Measurements from ENCODE around the gene CDYL. TPM values are rescaled to one million over a fixed set of nuclear protein-coding genes. Genes with fewer than 3 reads are reported as not detected.

The CDYL gene, protein sequence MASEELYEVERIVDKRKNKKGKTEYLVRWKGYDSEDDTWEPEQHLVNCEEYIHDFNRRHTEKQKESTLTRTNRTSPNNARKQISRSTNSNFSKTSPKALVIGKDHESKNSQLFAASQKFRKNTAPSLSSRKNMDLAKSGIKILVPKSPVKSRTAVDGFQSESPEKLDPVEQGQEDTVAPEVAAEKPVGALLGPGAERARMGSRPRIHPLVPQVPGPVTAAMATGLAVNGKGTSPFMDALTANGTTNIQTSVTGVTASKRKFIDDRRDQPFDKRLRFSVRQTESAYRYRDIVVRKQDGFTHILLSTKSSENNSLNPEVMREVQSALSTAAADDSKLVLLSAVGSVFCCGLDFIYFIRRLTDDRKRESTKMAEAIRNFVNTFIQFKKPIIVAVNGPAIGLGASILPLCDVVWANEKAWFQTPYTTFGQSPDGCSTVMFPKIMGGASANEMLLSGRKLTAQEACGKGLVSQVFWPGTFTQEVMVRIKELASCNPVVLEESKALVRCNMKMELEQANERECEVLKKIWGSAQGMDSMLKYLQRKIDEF
- polyA plus RNA-seq (2012; ENCODE audit: insufficient read depth, insufficient read length) = 22.2 TPM

DNA sequence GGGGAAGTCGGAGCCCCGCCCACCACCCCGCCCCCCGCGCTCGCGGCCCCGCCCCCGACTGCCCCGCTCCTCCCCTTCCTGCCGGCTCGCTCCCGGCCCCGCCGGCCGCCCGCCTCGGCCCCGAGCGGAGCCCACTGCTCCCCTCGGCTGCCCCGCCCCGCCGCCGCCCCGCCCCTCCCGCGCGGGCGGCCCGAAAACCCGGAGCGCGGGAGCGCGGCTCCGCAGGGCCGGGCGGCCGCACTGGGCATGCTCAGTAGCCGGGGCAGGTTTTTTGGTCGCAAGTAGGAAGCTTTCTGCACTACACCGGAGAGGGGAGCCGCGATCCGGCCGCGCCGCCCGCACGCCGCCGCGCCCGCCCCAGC, at the start of gene CDYL:
TSS of gene CDYL (plus strand) at position 274 of the 362 bp plus-strand sequence. CDS start 380 bp downstream, outside the sequence.
- peak within 1 kb of the TSS; percentile 71 for H3K4me3 ChIP-seq (ENCODE audit: low read length)
- DNase-seq (ENCODE audit: low read depth, low spot score) = peak; percentile 82

GRCh38 chr6:4726645-4727044, 49.6 kb upstream of the CDYL start:
- no peak overlapping the region for H3K4me3 ChIP-seq (ENCODE audit: low read length)
- DNase-seq (ENCODE audit: low read depth, low spot score) = no peak

DNA sequence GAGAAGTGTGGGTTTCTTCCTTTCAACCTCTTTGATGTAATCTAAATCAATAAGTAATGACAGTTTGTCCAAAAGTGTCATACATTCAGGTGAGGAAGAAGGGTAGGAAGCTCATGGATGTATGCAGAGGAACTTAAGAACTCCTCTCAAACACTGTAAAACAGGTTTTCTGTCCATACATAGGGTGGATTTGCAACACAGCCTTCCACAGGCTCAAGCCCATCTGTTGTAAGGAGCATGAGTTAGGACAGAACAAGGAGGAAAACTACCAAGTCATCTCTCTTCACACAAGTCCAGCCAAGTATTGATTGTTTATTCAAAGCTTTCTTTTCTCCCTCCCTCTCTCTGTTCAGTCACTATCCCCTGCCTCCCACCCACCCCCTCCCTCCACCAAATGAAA, 49.0 kb upstream of the CDYL start:
- DNase-seq (ENCODE audit: low read depth, low spot score) = no peak
- no peak overlapping the region for H3K4me3 ChIP-seq (ENCODE audit: low read length)

DNA sequence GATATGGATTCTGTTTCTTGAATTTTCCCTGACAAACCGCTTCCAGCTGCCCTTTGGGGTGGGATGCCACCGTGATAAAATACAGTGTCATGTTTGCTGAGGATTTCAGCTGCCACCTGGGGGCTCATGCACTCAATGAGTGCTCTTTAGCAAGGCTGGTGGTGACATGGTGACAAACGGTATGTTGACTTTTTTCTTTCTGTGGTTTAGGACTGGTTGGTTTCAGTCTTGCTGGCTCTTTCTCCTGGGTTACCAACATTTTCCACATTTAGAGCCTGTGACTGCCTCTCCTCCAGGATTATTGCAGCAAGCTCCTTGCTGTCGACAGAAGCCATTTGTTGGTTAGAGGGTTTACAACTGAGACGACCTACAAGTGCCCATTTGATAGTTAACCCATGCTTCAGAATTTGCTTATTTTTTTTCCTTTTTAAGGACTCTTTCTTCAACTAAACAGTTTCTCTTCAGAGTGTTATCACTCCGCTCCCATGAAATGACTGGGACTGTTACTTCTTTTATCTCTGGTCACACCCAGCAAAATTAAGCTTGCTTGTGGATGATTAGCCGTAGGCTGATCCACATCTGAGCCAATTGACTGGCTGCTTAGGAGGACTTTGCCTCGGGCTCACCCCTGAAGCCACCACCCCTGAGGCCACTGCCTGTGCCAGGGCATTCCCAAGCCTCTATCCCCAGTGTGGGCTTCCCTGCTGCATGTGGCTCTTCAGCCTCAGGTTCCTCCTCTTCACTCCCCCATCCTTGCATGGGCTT, 48.4 kb upstream of the CDYL start:
- no peak overlapping the region; the same call in 1 of the 2 replicates for H3K4me3 ChIP-seq (ENCODE audit: low read length)
- DNase-seq (ENCODE audit: low read depth, low spot score) = peak; percentile 76

- no peak for DNase-seq (ENCODE audit: low read depth, low spot score)
- no peak overlapping the region for H3K4me3 ChIP-seq (ENCODE audit: low read length)
Observed at GRCh38 chr6:4728436-4728769, 47.8 kb upstream of the CDYL start.

- no peak overlapping the region for H3K4me3 ChIP-seq (ENCODE audit: low read length)
- no peak for DNase-seq (ENCODE audit: low read depth, low spot score)
Observed at GRCh38 chr6:4728926-4729325, 47.3 kb upstream of the CDYL start.

DNA sequence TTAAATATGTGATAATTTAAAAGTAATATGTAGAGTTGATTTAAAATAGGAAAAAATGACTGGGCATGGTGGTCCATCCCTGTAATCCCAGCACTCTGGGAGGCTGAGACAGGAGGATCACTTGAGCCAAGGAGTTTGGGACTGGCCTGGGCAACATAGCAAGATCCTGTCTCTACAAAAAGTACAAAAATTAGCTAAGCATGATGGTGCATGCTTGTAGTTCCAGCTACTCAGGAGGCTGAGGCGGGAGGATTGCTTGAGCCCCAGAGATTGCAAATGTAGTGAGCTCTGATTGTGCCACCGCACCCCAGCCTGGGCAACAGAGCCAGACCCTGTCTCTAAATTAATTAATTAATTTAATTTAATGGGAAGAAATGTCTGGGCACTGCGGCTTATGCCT, 44.2 kb upstream of the CDYL start:
- DNase-seq (ENCODE audit: low read depth, low spot score) = no peak
- no peak overlapping the region for H3K4me3 ChIP-seq (ENCODE audit: low read length)

GRCh38 chr6:4732691-4733315, 43.4 kb upstream of the CDYL start:
- H3K4me3 ChIP-seq (ENCODE audit: low read length) = no peak overlapping the region
- DNase-seq (ENCODE audit: low read depth, low spot score) = no peak

- DNase-seq (ENCODE audit: low read depth, low spot score) = no peak
- no peak overlapping the region for H3K4me3 ChIP-seq (ENCODE audit: low read length)
Observed at GRCh38 chr6:4736371-4736873, 39.8 kb upstream of the CDYL start.

DNA sequence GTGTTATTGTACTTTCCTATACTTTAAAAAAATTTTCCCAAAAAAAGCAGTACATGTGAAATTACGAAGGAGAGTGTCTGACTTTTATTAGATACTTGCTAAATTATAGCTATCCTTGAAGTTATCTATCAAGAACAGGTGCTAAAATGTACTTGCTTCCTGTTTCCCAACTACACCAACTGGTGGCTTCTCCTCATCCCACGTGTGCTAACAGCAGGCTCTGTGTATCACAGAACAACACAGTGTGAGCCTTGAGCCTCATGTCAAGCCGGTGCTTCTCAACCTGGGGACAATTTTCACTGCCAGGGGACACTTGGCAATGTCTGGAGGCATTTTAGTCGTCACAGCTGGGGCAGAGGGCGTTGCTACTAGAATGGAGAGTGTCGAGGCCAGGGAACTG, 36.2 kb upstream of the CDYL start:
- DNase-seq (ENCODE audit: low read depth, low spot score) = peak; percentile 11
- H3K4me3 ChIP-seq (ENCODE audit: low read length) = no peak overlapping the region

- no peak overlapping the region for H3K4me3 ChIP-seq (ENCODE audit: low read length)
- DNase-seq (ENCODE audit: low read depth, low spot score) = no peak
Observed at GRCh38 chr6:4743062-4743461, 33.1 kb upstream of the CDYL start.

DNA sequence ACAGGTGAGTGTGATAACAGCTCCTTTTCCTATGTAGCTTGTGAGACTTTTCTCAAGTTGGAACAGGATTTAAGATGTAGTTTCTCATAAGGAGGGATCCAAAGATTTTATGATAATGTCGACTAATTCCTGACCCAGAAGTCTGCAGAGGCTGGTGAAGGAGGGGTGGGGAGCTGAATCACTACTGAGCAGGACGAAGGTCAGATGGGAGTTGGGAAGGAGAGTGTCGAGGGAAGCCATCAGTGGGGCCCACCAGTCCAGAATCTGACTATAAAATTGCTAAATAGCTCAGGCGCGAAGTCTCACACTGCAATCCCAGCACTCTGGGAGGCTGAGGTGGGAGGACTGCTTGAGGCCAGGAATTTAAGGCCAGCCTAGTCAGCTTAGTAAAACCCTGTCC, 32.3 kb upstream of the CDYL start:
- H3K4me3 ChIP-seq (ENCODE audit: low read length) = no peak overlapping the region
- no peak for DNase-seq (ENCODE audit: low read depth, low spot score)

- DNase-seq (ENCODE audit: low read depth, low spot score) = no peak
- H3K4me3 ChIP-seq (ENCODE audit: low read length) = no peak overlapping the region
Observed at GRCh38 chr6:4747588-4747987, 28.6 kb upstream of the CDYL start.

GRCh38 chr6:4751823-4752464, 24.3 kb upstream of the CDYL start:
- no peak overlapping the region for H3K4me3 ChIP-seq (ENCODE audit: low read length)
- DNase-seq (ENCODE audit: low read depth, low spot score) = no peak

GRCh38 chr6:4756247-4756646, 20.0 kb upstream of the CDYL start:
- DNase-seq (ENCODE audit: low read depth, low spot score) = no peak
- no peak overlapping the region for H3K4me3 ChIP-seq (ENCODE audit: low read length)

GRCh38 chr6:4759997-4760396, 16.2 kb upstream of the CDYL start:
- H3K4me3 ChIP-seq (ENCODE audit: low read length) = no peak overlapping the region
- DNase-seq (ENCODE audit: low read depth, low spot score) = no peak

DNA sequence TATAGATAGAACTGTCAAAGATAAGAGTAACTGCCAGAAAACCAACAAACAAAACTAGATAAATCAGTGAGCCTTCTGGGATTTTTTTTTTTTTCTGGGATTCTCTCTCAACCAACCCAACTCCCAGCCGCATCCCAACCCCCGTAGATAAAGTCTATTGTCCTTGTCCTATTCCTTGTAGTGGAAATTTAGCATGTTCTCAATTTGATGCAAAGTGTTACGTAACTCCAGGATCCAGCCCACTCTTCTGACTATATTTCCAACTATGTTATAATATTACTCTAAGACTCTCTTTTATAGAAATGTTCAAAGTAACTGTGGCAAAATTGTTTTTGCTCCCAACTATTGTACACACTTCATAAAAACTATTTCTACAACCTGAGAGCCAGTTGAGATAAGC, 15.4 kb upstream of the CDYL start:
- H3K4me3 ChIP-seq (ENCODE audit: low read length) = no peak overlapping the region
- no peak for DNase-seq (ENCODE audit: low read depth, low spot score)

- no peak for DNase-seq (ENCODE audit: low read depth, low spot score)
- no peak overlapping the region for H3K4me3 ChIP-seq (ENCODE audit: low read length)
Observed at GRCh38 chr6:4762294-4762693, 13.9 kb upstream of the CDYL start.

- DNase-seq (ENCODE audit: low read depth, low spot score) = no peak
- H3K4me3 ChIP-seq (ENCODE audit: low read length) = no peak overlapping the region
Observed at GRCh38 chr6:4763921-4764320, 12.3 kb upstream of the CDYL start.

Measured in Jurkat, Clone E6-1 (cell line).